Lung (tissue), 12 donors: Measurements from ENCODE around the gene STIP1. TPM values are rescaled to one million over a fixed set of nuclear protein-coding genes. Genes with fewer than 3 reads are reported as not detected.

Experiments
- ATAC-seq: fragments of 200-7000 bp; cut with Tn5 transposase; one replicate; pipeline ENCODE4 v1.9.1; 2020; ENCODE audit warnings: moderate number of reproducible peaks; ENCODE audit not compliant: insufficient read depth, low FRiP score
- DNase-seq, 3 donors: peaks; one replicate each; pipeline ENCODE4 v3.0.0-alpha.2; 2013 to 2017
- H3K27ac ChIP-seq, 2 donors: one replicate each; pipeline ENCODE4 v1.5.1; 2013; ENCODE audit warnings: mild to moderate bottlenecking in 2 of 2, moderate library complexity in 2 of 2, control low read depth in 1 of 2, inconsistent platforms in 1 of 2, low read depth in 1 of 2, low read length in 1 of 2
- H3K27me3 ChIP-seq, 3 donors: one replicate each; pipeline ENCODE4 v1.5.1; 2013; ENCODE audit warnings: low read length in 2 of 3; ENCODE audit not compliant: control insufficient read depth in 3 of 3, insufficient read depth in 3 of 3
- H3K36me3 ChIP-seq, 4 donors: one replicate each; pipeline ENCODE4 v1.5.1; 2013; ENCODE audit warnings: low read length in 4 of 4, mild to moderate bottlenecking in 1 of 4, moderate library complexity in 1 of 4; ENCODE audit not compliant: control insufficient read depth in 4 of 4, insufficient read depth in 4 of 4
- H3K4me1 ChIP-seq, 5 donors: one replicate each; pipeline ENCODE4 v1.5.1; 2013; ENCODE audit warnings: low read length in 5 of 5, mild to moderate bottlenecking in 2 of 5, moderate library complexity in 1 of 5; ENCODE audit not compliant: control insufficient read depth in 5 of 5, insufficient read depth in 5 of 5
- H3K4me3 ChIP-seq: one replicate; pipeline ENCODE4 v1.5.1; 2013; ENCODE audit warnings: mild to moderate bottlenecking, control low read depth, moderate library complexity
- H3K9ac ChIP-seq, 2 donors: one replicate each; pipeline ENCODE4 v1.5.1; 2013; ENCODE audit warnings: low read length in 2 of 2, control low read depth in 1 of 2; ENCODE audit not compliant: insufficient read depth in 1 of 2
- H3K9me3 ChIP-seq, 4 donors: one replicate each; pipeline ENCODE4 v1.5.1; 2013; ENCODE audit warnings: low read length in 3 of 4, mild to moderate bottlenecking in 1 of 4, moderate library complexity in 1 of 4; ENCODE audit not compliant: control insufficient read depth in 4 of 4, insufficient read depth in 3 of 4
- CTCF ChIP-seq: IDR thresholded peaks from 2 replicates; pipeline ENCODE4 v1.5.1; 2012; ENCODE audit warnings: mild to moderate bottlenecking; ENCODE audit errors: control extremely low read depth, extremely low read depth
- WGBS, 2 donors: extraction: QIAGEN DNeasy Blood & Tissue Kit; methylation state at CpG; one replicate each; pipeline ENCODE4 v1.1.7; 2013; 5-methylcytosine and 5-hydroxymethylcytosine counted together
- polyA plus RNA-seq, 2 donors: library from polyadenylated mRNA; stranded (reverse); fragments of 200-250 nt; gene quantifications; one replicate each; pipeline ENCODE4 v1.2.1, GENCODE V29; 2013
- total RNA-seq, 2 donors: library from RNA; depleted of rRNA in 1 of 2; stranded (reverse); fragments of >200 nt in 1 of 2; gene quantifications; one replicate each; pipeline ENCODE4 v1.2.1, GENCODE V29; 2014 to 2021
- donor health status: control.
- donor health status: control.
- donor health status: Bipolar disorder and iron deficiency.
- donor health status: healthy.
- donor health status: DM: yes; HTN: yes; CAD: no.

Gene STIP1
- total and polyA plus RNA-seq, 4 donors = 75.9 to 122 (median 94.8) TPM

- H3K36me3 ChIP-seq = peaks cover 0 to 13% (median 5%) of the 10 kb centered on the region in 4 donors
- no peak for TF ChIP-seq CTCF
- H3K27ac ChIP-seq = peak overlapping the region in 1 of 2 donors; percentile 43
- DNase-seq (peak; percentile 35 to 63 (median 44)), ATAC-seq (no peak)
- no peaks in the 10 kb centered on the region for H3K9me3 ChIP-seq
- no peak overlapping the region for H3K4me3 ChIP-seq
- H3K27me3 ChIP-seq = no peaks in the 10 kb centered on the region
- H3K4me1 ChIP-seq = peaks cover 0 to 28% (median 24%) of the 10 kb centered on the region in 5 donors
- WGBS, 2 donors = 61 to 76% methylated on average over 12 of the region's 12 CpGs
- no peak overlapping the region for H3K9ac ChIP-seq
Observed at GRCh38 chr11:64237484-64237951, 51.5 kb downstream of the STIP1 start.

GRCh38 chr11:64238076-64238475 is 52.1 kb downstream of the STIP1 start:
- ATAC-seq = no peak
- DNase-seq = no peak
- Histone ChIP-seq H3K9me3 (no peaks in the 10 kb centered on the region), H3K36me3 (peaks cover 0 to 13% (median 5%) of the 10 kb centered on the region in 4 donors), H3K4me3 (no peak overlapping the region), H3K27ac (peak overlapping the region in 1 of 2 donors; percentile 19), H3K9ac (no peak overlapping the region), H3K4me1 (peaks cover 0 to 31% (median 24%) of the 10 kb centered on the region in 5 donors), H3K27me3 (no peaks in the 10 kb centered on the region)
- TF ChIP-seq CTCF = no peak
- WGBS, 2 donors = 84 to 86% methylated on average over 9 of the region's 9 CpGs

GRCh38 chr11:64238999-64239398 is 53.0 kb downstream of the STIP1 start:
- Histone ChIP-seq H3K36me3 (peaks cover 0 to 20% (median 5%) of the 10 kb centered on the region in 4 donors), H3K27me3 (no peaks in the 10 kb centered on the region), H3K4me1 (peaks cover 0 to 25% (median 19%) of the 10 kb centered on the region in 5 donors), H3K9ac (no peak overlapping the region), H3K4me3 (no peak overlapping the region), H3K9me3 (no peaks in the 10 kb centered on the region), H3K27ac (peak overlapping the region in 1 of 2 donors; percentile 19)
- TF ChIP-seq CTCF = no peak
- WGBS, 2 donors = 36 to 76% methylated on average over 5 of the region's 5 CpGs
- ATAC-seq = no peak
- no peak for DNase-seq
